ENCODE measurements around the gene HDGFL2.
"Not testable (repeated sequence)": the region's sequence is repeated elsewhere in the genome, so short reads cannot be mapped to it uniquely, and the experiment has no call there.

Gene HDGFL2

DNA sequence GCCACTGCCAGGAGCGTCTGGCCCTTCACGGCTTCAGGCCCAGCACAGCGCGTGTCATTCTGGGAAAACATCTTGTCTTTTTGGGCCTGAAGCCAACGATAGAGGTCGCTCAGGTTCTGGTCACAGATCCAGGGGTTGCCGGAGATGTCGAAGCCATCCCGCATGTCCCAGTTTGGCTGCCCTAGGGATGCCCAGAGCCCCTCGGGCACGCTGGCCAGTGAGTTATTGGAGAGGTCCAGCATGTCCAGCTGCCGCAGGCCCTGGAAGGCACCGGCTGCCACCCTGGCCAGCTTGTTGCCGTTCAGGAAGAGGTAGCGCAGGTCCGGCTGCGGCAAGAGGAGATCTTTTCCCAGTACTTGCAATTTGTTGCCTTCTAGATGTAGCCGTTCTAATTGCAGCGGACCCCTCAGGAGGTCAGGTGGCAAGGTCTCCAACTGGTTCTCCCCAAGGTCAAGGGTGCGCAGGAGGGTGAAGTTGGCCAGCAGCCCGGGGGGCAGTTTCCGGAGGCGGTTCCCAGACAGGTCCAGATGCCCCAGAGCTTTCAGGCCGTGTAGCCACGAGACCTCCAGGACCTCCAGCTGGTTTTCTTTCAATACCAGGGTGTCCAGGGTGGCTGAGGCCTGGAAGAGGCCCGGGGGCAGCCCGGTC, 66.0 kb downstream of the HDGFL2 start:
- DNase-seq, result peak; percentile 59

- peak; percentile 64 for DNase-seq
These were observed 66.5 kb downstream of the HDGFL2 start for GRCh38 chr19:4538601-4538954.

- no peak for DNase-seq
These were observed 67.1 kb downstream of the HDGFL2 start for GRCh38 chr19:4539169-4539692.

DNA sequence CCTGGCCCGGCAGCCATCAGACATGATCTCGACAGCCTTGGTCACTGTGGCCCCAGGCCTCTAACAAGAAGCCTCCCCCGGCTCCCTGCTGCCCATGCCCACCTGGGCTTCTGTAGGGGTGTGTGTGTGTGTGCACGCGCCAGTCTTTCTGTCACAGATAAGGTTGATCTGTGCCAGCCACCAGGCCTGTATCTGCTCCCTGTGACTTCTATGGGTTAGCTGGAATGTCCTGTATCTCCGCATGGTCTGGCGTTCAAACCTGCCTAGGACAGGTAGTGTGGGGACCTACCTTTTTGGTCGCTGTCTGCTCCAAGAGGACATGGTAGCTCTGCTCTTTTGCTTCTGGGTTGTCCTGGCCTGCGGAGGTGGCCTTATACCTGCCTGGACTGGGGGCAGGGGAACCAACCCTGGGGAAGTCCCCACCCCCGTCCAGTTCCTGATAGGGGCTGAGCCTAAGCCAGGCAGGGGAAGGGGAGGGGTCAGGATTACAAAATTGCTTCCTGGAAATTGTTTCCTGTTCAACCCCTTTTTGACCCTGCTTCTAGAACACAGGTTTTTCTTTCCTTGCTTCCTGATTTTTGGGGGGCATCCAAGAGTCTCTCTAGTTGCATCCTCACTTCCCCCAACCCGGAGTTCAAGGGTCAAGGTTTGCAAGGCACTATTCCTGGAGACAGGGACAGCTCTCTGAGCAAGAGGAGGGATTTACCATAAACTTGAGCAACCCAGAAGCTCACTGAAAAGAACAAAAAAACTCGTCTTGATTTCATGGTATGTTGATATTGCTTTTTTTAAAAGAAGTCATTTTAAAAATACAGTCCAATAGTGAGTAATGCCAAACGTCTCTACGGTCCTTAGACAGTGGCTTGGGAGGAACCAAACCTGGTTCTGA, 67.8 kb downstream of the HDGFL2 start, which contains the start of gene LRG1:
LRG1 (minus strand) TSS at position 344 of the 889 bp plus-strand sequence; CDS start at position 321, 23 bp downstream.
- DNase-seq, result no peak

DNA sequence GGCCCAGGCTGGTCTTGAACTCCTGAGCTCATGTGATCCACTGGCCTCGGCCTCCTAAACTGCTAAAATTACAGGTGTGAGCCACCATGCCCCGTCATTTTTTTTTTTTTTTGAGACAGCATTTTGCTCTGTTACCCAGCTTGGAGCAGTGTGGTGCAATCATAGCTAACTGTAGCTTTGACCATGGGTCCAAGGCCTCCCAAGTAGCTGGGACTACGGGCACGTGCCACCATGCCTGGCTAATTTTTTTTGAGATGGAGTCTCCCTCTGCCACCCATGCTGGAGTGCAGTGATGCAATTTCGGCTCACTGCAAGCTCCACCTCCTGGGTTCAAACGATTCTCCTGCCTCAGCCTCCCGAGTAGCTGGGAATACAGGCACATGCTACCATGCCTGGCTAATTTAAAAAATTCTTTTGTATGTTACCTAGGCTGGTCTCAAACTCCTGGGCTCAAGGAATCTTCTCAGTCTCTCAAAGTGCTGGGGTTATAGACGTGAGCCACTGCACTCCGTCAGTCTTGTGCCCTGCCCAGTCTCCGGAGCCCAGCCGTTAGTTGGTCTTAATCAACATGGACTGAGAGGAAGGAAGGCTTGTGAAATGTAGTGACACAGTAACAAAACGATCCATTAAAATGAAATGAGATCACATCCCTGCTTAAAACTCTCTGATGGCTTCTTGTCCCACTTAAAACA, 69.2 kb downstream of the HDGFL2 start:
- no peak for DNase-seq

DNA sequence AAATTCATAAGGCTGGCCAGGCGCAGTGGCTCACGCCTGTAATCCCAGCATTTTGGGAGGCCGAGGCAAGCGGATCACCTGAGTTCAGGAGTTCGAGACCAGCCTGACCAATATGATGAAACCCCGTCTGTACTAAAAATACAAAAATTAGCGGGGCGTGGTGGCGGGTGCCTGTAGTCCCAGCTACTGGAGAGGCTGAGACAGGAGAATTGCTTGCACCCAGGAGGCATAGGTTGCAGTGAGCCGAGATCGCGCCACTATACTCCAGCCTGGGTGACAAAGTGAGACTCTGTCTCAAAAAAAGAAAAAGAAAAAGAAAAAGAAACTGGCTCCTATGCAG, 69.7 kb downstream of the HDGFL2 start:
- not testable (repeated sequence) for DNase-seq

- DNase-seq, result no peak
These were observed 71.1 kb downstream of the HDGFL2 start for GRCh38 chr19:4542896-4543841.

DNA sequence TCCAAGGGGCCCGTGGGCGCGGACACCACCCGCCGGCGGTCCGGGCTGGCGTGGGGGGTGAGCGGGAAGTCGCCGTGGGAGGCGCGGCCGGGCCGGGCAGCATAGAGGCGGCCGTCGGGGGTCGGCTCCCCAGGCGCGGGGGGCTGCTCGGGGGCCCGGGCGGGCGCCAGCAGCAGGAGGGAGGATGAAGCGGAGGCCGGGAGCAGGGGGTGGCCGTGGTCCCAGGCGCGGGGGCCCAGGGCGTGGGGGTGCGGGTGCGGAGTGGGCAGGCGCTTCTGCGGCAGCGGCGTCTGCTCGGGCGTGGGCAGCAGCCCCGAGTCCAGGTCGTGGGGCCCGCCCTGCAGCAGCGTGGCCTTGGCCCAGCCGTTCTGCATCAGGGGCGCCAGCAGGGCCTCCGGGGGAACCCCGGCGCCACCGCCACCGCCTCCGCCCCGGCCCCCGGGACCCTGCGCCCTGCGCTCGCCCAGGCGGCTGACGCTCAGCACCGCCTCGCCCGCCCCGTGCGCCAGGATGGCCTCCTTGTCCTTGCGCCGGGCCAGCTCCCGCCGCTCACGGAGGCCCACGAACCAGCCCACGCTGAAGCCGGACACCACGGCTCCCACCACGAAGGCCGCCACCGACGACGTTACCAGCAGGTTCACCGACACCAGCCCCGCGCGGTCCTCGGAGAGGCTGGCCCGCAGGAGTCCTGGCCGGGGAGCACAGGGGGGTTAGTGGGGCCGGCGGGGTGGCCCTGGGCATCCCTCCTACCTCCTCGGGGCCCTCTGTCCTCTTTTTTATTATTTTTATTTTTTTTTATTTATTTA, 71.9 kb downstream of the HDGFL2 start:
- no peak for DNase-seq

DNA sequence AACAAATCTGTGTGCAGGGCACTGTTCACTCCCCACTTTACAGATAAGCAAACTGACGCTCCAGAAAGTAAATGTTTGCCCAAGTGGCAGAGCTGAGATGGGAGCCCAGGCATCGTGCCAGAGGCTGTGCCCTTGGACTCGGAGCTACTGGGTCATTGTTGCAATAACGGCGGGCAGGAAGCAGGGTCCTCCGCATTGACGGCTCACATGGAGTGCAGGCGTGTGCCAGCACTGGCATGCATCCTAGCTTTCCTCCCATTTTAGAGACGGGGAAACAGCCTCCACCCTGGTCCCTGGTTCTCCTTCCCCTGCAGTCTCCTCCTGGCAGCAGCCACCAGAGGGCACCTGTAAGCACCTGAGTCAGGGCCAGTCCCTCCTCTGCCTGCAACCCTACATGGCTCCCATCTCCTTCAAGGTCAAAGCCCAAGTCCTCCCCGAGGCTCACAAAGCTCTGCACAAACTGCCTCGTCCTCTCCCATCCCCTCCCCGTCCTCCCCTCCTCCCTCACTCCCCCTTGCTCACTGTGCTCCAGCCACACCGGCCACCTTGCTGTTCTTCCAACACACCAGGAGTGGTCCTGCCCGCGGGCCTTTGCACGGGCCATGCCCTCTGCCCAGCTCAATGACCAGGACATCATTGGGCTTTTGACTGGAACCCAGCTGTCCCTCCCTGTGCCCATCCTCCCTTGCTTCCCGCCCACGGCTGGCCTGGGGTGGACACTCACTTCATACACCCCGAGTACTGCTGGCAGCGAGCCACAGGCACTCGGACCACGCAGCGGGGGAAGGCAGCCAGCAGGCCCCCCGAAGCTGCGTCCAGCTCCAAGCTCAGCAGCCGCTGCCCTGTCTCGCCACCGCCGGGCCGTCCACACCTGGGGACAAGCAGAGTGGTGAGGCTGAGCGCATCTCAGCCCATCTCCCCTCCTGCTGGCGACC, 75.5 kb downstream of the HDGFL2 start:
- peak; percentile 56 for DNase-seq

DNA sequence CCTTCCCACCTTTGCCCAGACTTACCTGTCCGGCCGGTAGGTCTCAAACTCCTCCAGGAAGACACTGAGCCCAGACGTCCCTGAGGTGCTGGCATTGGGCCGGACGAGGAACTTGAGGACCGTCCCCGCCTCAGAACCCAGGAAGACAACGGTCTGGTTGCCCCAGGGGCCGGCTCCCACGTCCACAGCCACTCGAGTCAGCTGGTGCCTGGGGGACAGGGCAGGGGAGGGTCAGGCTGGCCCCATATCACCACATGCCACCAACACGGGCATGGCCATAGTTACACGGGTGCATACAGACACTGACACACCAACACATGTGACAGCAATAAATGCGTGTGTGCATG, 76.1 kb downstream of the HDGFL2 start:
- no peak for DNase-seq

GRCh38 chr19:4550018-4550417, 77.9 kb downstream of the HDGFL2 start:
- DNase-seq, result no peak

DNA sequence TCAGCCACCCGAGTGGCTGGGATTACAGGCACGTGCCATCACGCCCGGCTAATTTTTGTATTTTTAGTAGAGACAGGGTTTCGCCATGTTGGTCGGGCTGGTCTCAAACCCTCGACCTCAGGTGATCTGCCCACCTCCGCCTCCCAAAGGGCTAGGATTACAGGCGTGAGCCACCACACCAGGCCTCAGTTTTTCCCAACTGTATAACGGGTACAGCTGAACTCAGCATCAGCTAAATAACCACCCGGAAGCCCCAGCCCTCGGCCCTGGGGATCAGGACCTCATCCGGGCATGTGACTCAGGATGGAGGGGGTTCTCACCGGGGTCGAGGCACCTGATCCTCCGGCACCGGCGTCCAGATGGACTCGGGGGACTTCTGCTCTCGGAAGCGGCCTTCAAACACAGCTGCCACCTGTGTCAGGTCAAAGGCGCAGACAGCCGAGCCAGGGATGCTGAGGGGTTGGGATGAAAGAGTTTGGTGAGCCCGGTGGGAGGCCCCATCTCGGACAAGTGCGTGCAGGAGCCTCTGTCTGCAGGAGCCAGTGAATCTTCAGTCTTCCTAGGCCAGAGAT, 78.5 kb downstream of the HDGFL2 start:
- no peak for DNase-seq

All from DMS53 (cell line).